ENCODE results near the gene CILP2. TPM values are rescaled to one million over a fixed set of nuclear protein-coding genes. Genes with fewer than 3 reads are reported as not detected.

The CILP2 gene
- total and polyA plus RNA-seq, 9 of the 15 experiments (the other 6 are each of a cell fraction or from before 2014, with no cell fraction given), result 0.04 to 0.35 (median 0.05) TPM; not detected in 2

DNA sequence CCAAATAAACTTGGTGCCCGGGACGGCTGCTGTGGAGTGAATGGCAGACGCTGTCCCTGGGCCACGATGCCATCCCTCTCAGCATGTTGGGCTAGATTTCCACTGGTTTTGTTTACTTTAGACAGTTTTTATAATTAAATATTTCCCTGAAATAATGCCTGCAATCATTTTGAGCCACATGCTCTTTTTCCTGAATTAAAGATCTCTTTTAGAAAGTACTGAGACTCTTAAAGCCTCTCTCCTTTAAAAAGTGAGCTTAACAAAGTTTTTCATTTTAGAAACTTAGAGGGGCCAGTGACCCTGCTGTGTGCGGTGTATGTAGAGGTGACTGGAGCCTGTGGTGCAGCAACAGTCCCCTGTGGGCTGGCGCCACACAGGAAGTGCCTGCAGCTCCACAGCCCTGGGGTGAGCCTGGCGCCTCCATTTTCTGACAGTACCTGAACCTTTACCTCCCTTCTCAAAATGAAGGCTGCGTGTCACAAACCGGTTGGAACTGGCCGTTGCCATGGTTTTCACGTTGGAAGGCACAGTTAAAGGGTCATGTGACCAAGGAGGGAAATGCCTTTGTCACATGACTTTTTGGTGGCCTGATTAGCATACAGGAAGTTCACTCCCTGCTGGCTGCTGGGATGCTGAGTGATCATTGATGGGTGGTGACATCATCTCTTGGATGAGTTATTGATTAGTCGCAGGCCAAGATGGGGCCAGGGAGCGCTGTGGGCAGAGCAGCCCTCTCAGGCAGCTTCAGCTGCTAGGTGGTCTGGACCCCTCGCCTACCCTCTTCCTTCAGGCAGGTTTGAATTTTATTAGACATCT lies 49.0 kb upstream of the CILP2 start (continued):
- TF ChIP-seq, protein P1, sequence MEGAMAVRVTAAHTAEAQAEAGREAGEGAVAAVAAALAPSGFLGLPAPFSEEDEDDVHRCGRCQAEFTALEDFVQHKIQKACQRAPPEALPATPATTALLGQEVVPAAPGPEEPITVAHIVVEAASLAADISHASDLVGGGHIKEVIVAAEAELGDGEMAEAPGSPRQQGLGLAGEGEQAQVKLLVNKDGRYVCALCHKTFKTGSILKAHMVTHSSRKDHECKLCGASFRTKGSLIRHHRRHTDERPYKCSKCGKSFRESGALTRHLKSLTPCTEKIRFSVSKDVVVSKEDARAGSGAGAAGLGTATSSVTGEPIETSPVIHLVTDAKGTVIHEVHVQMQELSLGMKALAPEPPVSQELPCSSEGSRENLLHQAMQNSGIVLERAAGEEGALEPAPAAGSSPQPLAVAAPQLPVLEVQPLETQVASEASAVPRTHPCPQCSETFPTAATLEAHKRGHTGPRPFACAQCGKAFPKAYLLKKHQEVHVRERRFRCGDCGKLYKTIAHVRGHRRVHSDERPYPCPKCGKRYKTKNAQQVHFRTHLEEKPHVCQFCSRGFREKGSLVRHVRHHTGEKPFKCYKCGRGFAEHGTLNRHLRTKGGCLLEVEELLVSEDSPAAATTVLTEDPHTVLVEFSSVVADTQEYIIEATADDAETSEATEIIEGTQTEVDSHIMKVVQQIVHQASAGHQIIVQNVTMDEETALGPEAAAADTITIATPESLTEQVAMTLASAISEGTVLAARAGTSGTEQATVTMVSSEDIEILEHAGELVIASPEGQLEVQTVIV (CRISPR knock-in tag; IDR thresholded peaks at IDR 0.05; ENCODE audit: borderline replicate concordance), result no peak
- TF ChIP-seq SOX6 (IDR thresholded peaks at IDR 0.05), result 0 out of 2 replicates have a peak, but pooled peaks have one; percentile 15
- TF ChIP-seq, protein P2, sequence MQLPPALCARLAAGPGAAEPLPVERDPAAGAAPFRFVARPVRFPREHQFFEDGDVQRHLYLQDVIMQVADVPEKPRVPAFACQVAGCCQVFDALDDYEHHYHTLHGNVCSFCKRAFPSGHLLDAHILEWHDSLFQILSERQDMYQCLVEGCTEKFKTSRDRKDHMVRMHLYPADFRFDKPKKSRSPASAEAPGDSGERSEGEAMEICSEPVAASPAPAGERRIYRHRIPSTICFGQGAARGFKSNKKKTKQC (CRISPR knock-in tag; IDR thresholded peaks at IDR 0.05), result no peak
- no peak for TF ChIP-seq ZNF174 (CRISPR knock-in tag; IDR thresholded peaks at IDR 0.05)
- no peak for TF ChIP-seq GTF2A2 (tag; IDR thresholded peaks at IDR 0.05)
- TF ChIP-seq, protein P3, sequence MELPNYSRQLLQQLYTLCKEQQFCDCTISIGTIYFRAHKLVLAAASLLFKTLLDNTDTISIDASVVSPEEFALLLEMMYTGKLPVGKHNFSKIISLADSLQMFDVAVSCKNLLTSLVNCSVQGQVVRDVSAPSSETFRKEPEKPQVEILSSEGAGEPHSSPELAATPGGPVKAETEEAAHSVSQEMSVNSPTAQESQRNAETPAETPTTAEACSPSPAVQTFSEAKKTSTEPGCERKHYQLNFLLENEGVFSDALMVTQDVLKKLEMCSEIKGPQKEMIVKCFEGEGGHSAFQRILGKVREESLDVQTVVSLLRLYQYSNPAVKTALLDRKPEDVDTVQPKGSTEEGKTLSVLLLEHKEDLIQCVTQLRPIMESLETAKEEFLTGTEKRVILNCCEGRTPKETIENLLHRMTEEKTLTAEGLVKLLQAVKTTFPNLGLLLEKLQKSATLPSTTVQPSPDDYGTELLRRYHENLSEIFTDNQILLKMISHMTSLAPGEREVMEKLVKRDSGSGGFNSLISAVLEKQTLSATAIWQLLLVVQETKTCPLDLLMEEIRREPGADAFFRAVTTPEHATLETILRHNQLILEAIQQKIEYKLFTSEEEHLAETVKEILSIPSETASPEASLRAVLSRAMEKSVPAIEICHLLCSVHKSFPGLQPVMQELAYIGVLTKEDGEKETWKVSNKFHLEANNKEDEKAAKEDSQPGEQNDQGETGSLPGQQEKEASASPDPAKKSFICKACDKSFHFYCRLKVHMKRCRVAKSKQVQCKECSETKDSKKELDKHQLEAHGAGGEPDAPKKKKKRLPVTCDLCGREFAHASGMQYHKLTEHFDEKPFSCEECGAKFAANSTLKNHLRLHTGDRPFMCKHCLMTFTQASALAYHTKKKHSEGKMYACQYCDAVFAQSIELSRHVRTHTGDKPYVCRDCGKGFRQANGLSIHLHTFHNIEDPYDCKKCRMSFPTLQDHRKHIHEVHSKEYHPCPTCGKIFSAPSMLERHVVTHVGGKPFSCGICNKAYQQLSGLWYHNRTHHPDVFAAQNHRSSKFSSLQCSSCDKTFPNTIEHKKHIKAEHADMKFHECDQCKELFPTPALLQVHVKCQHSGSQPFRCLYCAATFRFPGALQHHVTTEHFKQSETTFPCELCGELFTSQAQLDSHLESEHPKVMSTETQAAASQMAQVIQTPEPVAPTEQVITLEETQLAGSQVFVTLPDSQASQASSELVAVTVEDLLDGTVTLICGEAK (IDR thresholded peaks at IDR 0.05), result no peak; the same call in 1 of the 2 replicates
- TF ChIP-seq, protein P3 (CRISPR knock-in tag; IDR thresholded peaks at IDR 0.05), result no peak
- TF ChIP-seq FOSL1 (tag; conservative IDR thresholded peaks at IDR 0.05), result peak; percentile 67
- TF ChIP-seq POLR2H (tag; IDR thresholded peaks at IDR 0.05; ENCODE audit: low read depth), result no peak; the same call in 1 of the 2 replicates
- TF ChIP-seq ZFPM2 (CRISPR knock-in tag; IDR thresholded peaks at IDR 0.05), result no peak
- TF ChIP-seq, protein P4, sequence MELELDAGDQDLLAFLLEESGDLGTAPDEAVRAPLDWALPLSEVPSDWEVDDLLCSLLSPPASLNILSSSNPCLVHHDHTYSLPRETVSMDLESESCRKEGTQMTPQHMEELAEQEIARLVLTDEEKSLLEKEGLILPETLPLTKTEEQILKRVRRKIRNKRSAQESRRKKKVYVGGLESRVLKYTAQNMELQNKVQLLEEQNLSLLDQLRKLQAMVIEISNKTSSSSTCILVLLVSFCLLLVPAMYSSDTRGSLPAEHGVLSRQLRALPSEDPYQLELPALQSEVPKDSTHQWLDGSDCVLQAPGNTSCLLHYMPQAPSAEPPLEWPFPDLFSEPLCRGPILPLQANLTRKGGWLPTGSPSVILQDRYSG (tag; conservative IDR thresholded peaks at IDR 0.05; ENCODE audit: low read depth), result no peak
- TF ChIP-seq TAF7 (tag; IDR thresholded peaks at IDR 0.05), result peak; percentile 64; the same call in 1 of the 2 replicates
- TF ChIP-seq CREBBP (IDR thresholded peaks at IDR 0.05; ENCODE audit: low read depth, low read length), result no peak
- TF ChIP-seq STAT5B (CRISPR knock-in tag; IDR thresholded peaks at IDR 0.05), result no peak

Data from K562 (cell line).